GM20000 (cell line): ENCODE results near the gene PLEKHA6.

Source experiments
- DNase-seq: peaks from one replicate; pipeline ENCODE4 v3.0.0; 2012; ENCODE audit warnings: low spot score
- CTCF ChIP-seq: IDR thresholded peaks from 2 replicates; pipeline ENCODE4 v1.5.1; 2012; ENCODE audit warnings: mild to moderate bottlenecking, control low read depth; ENCODE audit errors: extremely low read depth, missing control alignments

The PLEKHA6 gene

GRCh38 chr1:204391629-204392028, 31.9 kb upstream of the PLEKHA6 start:
- no peak for TF ChIP-seq CTCF
- no peak for DNase-seq

GRCh38 chr1:204390751-204391466, 31.2 kb upstream of the PLEKHA6 start:
- DNase-seq = no peak
- TF ChIP-seq CTCF = no peak

GRCh38 chr1:204385727-204386126, 26.0 kb upstream of the PLEKHA6 start:
- no peak for TF ChIP-seq CTCF
- DNase-seq = no peak

- no peak for TF ChIP-seq CTCF
- no peak for DNase-seq
These were observed 25.1 kb upstream of the PLEKHA6 start for GRCh38 chr1:204384636-204385352.

GRCh38 chr1:204383163-204383904, 23.6 kb upstream of the PLEKHA6 start:
- no peak for DNase-seq
- no peak for TF ChIP-seq CTCF

- no peak for TF ChIP-seq CTCF
- no peak for DNase-seq
These were observed 23.0 kb upstream of the PLEKHA6 start for GRCh38 chr1:204382714-204383083.

- no peak for DNase-seq
- TF ChIP-seq CTCF = no peak
These were observed 20.6 kb upstream of the PLEKHA6 start for GRCh38 chr1:204380293-204380831.
